ENCODE measurements around the gene NCAPG2.

The NCAPG2 gene

GRCh38 chr7:158726277-158726807, 21.7 kb upstream of the NCAPG2 start:
- no peak overlapping the region for H3K4me2 ChIP-seq (ENCODE audit: insufficient read depth, low read length)
- no peak overlapping the region for H3K9ac ChIP-seq (ENCODE audit: low read depth, low read length)
- no peak overlapping the region for H3K27ac ChIP-seq (ENCODE audit: low read length)
- H3K4me1 ChIP-seq (ENCODE audit: insufficient read depth, low read length): no peaks in the 10 kb centered on the region
- DNase-seq (no peak), ATAC-seq (ENCODE audit: insufficient read depth, low read depth) (peak; percentile 30; the same call in 2 of the 3 replicates)
- TF ChIP-seq EZH2 (IDR thresholded peaks at IDR 0.05; ENCODE audit: borderline replicate concordance, low read depth, low read length, severe bottlenecking): no peak
- TF ChIP-seq CTCF (IDR thresholded peaks at IDR 0.05; ENCODE audit: borderline replicate concordance, extremely low read depth, low read length, poor library complexity, severe bottlenecking): no peak
- H3K27me3 ChIP-seq (ENCODE audit: insufficient read depth, low read length, poor library complexity): no peaks in the 10 kb centered on the region
- peaks cover 15% of the 10 kb centered on the region for H3K36me3 ChIP-seq (ENCODE audit: insufficient read depth, low read length)
- H3K4me3 ChIP-seq (ENCODE audit: low read depth in 1 of 2, low read length in 2 of 2): no peak overlapping the region
- no peak overlapping the region for H2AFZ ChIP-seq (ENCODE audit: low read depth, low read length)
- H3K9me3 ChIP-seq (ENCODE audit: insufficient read depth, low read length, severe bottlenecking): no peaks in the 10 kb centered on the region
- no peaks in the 10 kb centered on the region for H3K79me2 ChIP-seq (ENCODE audit: insufficient read depth, low read length)
- no peaks in the 10 kb centered on the region for H4K20me1 ChIP-seq (ENCODE audit: insufficient read depth, low read length)

GRCh38 chr7:158725506-158725800, 20.8 kb upstream of the NCAPG2 start:
- Histone ChIP-seq H2AFZ (ENCODE audit: low read depth, low read length) (no peak overlapping the region), H3K4me3 (ENCODE audit: low read depth in 1 of 2, low read length in 2 of 2) (no peak overlapping the region), H3K79me2 (ENCODE audit: insufficient read depth, low read length) (no peaks in the 10 kb centered on the region), H3K4me2 (ENCODE audit: insufficient read depth, low read length) (no peak overlapping the region), H4K20me1 (ENCODE audit: insufficient read depth, low read length) (no peaks in the 10 kb centered on the region), H3K9me3 (ENCODE audit: insufficient read depth, low read length, severe bottlenecking) (no peaks in the 10 kb centered on the region), H3K4me1 (ENCODE audit: insufficient read depth, low read length) (no peaks in the 10 kb centered on the region), H3K36me3 (ENCODE audit: insufficient read depth, low read length) (peaks cover 9% of the 10 kb centered on the region), H3K27ac (ENCODE audit: low read length) (no peak overlapping the region), H3K9ac (ENCODE audit: low read depth, low read length) (no peak overlapping the region), H3K27me3 (ENCODE audit: insufficient read depth, low read length, poor library complexity) (no peaks in the 10 kb centered on the region)
- TF ChIP-seq EZH2 (IDR thresholded peaks at IDR 0.05; ENCODE audit: borderline replicate concordance, low read depth, low read length, severe bottlenecking): no peak
- no peak for TF ChIP-seq CTCF (IDR thresholded peaks at IDR 0.05; ENCODE audit: borderline replicate concordance, extremely low read depth, low read length, poor library complexity, severe bottlenecking)
- ATAC-seq (ENCODE audit: insufficient read depth, low read depth) (no peak), DNase-seq (no peak)

GRCh38 chr7:158724658-158725505, 20.3 kb upstream of the NCAPG2 start:
- H3K9ac ChIP-seq (ENCODE audit: low read depth, low read length): no peak overlapping the region
- H3K4me2 ChIP-seq (ENCODE audit: insufficient read depth, low read length): no peak overlapping the region
- H3K27me3 ChIP-seq (ENCODE audit: insufficient read depth, low read length, poor library complexity): no peaks in the 10 kb centered on the region
- no peak overlapping the region for H3K4me3 ChIP-seq (ENCODE audit: low read depth in 1 of 2, low read length in 2 of 2)
- DNase-seq: no peak
- ATAC-seq (ENCODE audit: insufficient read depth, low read depth): no peak
- H2AFZ ChIP-seq (ENCODE audit: low read depth, low read length): no peak overlapping the region
- H3K79me2 ChIP-seq (ENCODE audit: insufficient read depth, low read length): no peaks in the 10 kb centered on the region
- no peak overlapping the region for H3K27ac ChIP-seq (ENCODE audit: low read length)
- TF ChIP-seq CTCF (IDR thresholded peaks at IDR 0.05; ENCODE audit: borderline replicate concordance, extremely low read depth, low read length, poor library complexity, severe bottlenecking) (no peak), EZH2 (IDR thresholded peaks at IDR 0.05; ENCODE audit: borderline replicate concordance, low read depth, low read length, severe bottlenecking) (no peak)
- no peaks in the 10 kb centered on the region for H3K9me3 ChIP-seq (ENCODE audit: insufficient read depth, low read length, severe bottlenecking)
- H4K20me1 ChIP-seq (ENCODE audit: insufficient read depth, low read length): no peaks in the 10 kb centered on the region
- peaks cover 3% of the 10 kb centered on the region for H3K36me3 ChIP-seq (ENCODE audit: insufficient read depth, low read length)
- no peaks in the 10 kb centered on the region for H3K4me1 ChIP-seq (ENCODE audit: insufficient read depth, low read length)
